Mesodermal cell (in vitro differentiated cells): ENCODE measurements around the gene PHIP.
"Not testable (repeated sequence)": the region's sequence is repeated elsewhere in the genome, so short reads cannot be mapped to it uniquely, and the experiment has no call there.

Source experiments
- H3K27ac ChIP-seq: 2 replicates; pipeline ENCODE4 v1.7.0; 2013; ENCODE audit warnings: mild to moderate bottlenecking, low read depth, low read length, moderate library complexity; ENCODE audit not compliant: severe bottlenecking
- H3K36me3 ChIP-seq: 2 replicates; pipeline ENCODE4 v1.7.1; 2013; ENCODE audit warnings: mild to moderate bottlenecking, low read length, moderate library complexity; ENCODE audit not compliant: control insufficient read depth, insufficient read depth
- H3K4me1 ChIP-seq: one replicate; pipeline ENCODE4 v1.7.1; 2013; ENCODE audit warnings: mild to moderate bottlenecking, low read length; ENCODE audit not compliant: insufficient read depth, control insufficient read depth, poor library complexity, severe bottlenecking
- H3K4me3 ChIP-seq: 2 replicates; pipeline ENCODE4 v1.7.0; 2013; ENCODE audit warnings: low read length, control low read depth, mild to moderate bottlenecking; ENCODE audit not compliant: insufficient read depth, poor library complexity, severe bottlenecking; ENCODE audit errors: extremely low read depth
- H3K9me3 ChIP-seq: 2 replicates; pipeline ENCODE4 v1.7.1; 2013; ENCODE audit warnings: mild to moderate bottlenecking, low read length, moderate library complexity; ENCODE audit not compliant: control insufficient read depth
- WGBS, 2 experiments: methylation state at CpG; one replicate each; pipeline ENCODE4 v1.1.5; 2013; ENCODE audit warnings: missing lambda C conversion rate in 2 of 2; ENCODE audit not compliant: insufficient coverage in 2 of 2; 5-methylcytosine and 5-hydroxymethylcytosine counted together

The PHIP gene

DNA sequence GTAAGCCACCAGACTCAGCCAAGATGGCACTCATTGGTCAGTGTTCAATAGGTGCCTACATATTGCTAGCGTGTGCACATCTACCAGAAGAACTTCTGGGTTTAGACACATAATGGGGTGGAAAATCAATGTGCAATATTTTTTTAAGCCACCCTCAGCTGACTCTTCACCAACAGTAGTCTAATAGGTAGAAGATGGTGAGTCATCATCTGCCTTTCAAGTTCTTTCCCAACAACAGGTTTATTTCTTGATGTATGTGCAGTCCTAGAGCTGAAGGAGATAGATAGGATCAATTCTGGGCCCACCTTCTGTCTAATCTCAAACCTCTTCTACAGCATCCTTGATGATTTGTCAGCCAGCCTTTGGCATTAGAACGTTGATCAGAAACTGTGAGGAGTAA lies 169.4 kb downstream of the PHIP start:
- H3K4me1 ChIP-seq = no peaks in the 10 kb centered on the region
- WGBS, 2 experiments = 85 to 86% methylated on average over 1 to 2 of the region's 2 CpGs

GRCh38 chr6:78896227-78896626 lies 181.8 kb downstream of the PHIP start:
- Histone ChIP-seq H3K4me3 (no peak overlapping the region), H3K9me3 (no peaks in the 10 kb centered on the region), H3K4me1 (no peaks in the 10 kb centered on the region), H3K36me3 (no peaks in the 10 kb centered on the region), H3K27ac (no peak overlapping the region)
- 86% methylated on average over 1 of the region's 2 CpGs; no CpG with 5 or more reads in 1 of the 2 experiments for WGBS, 2 experiments

More for the DNA sequence above, 169.4 kb downstream of the PHIP start:
- no peak overlapping the region for H3K4me3 ChIP-seq
- no peaks in the 10 kb centered on the region for H3K36me3 ChIP-seq
- no peaks in the 10 kb centered on the region for H3K9me3 ChIP-seq
- H3K27ac ChIP-seq = no peak overlapping the region

DNA sequence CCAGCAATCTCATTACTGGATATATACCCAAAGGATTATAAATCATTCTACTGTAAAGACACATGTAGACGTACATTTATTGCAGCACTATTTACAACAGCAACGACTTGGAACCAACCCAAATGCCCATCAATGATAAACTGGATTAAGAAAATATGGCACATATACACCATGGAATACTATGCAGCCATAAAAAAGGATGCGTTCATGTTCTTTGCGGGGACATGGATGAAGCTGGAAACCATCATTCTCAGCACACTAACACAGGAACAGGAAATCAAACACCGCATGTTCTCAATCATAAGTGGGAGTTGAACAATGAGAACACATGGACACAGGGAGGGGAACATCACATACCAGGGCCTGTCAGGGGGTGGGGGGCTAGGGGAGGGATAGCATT lies 188.2 kb downstream of the PHIP start:
- not testable (repeated sequence) for H3K9me3 ChIP-seq, H3K4me3 ChIP-seq, H3K36me3 ChIP-seq, H3K4me1 ChIP-seq, H3K27ac ChIP-seq
- 100% methylated on average over 1 of the region's 5 CpGs; no CpG with 5 or more reads in 1 of the 2 experiments for WGBS, 2 experiments
